Measurements from ENCODE around the gene BMPER. TPM values are rescaled to one million over a fixed set of nuclear protein-coding genes. Genes with fewer than 3 reads are reported as not detected.

Gene BMPER
- polyA plus RNA-seq, 1 of the 3 experiments (the other 2 are of a cell fraction): 20.0 TPM

DNA sequence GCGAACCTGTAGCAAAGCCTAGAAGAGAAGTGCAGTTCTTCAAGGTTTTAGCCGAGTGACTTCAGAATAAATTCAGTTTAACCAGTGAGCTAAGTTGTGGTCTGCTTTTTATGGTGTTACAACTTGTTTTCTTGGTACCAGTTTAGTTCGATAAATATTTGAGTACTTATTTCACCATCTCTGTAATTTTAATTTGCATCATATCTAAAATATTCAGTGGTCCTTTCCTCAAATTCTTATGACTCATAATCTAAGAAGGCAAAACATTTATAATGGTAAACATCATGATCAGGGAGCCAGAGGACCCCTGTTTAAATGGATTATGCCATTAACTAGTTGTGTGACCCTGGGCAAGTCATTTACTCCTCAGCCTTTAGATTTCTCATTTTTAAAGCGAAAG lies 4.1 kb upstream of the BMPER start:
- Histone ChIP-seq H3K9me3 (no peaks in the 10 kb centered on the region), H3K4me2 (no peak overlapping the region), H2AFZ (ENCODE audit: low read depth) (no peak overlapping the region), H3K9me2 (no peaks in the 10 kb centered on the region), H3F3A (replicated peaks; ENCODE audit: insufficient read depth) (peaks cover 9% of the 10 kb centered on the region), H3K27ac (ENCODE audit: low read depth in 2 of 2, low read length in 1 of 2) (no peak overlapping the region; a peak in 1 of 4 replicates), H3K79me2 (ENCODE audit: insufficient read depth) (peaks cover 3% of the 10 kb centered on the region; the same call in 1 of the 2 replicates), H3K27me3 (ENCODE audit: insufficient read depth) (no peaks in the 10 kb centered on the region), H3K4me3 (ENCODE audit: low read depth in 2 of 2, low read length in 1 of 2) (no peak overlapping the region), H4K20me1 (ENCODE audit: insufficient read depth) (no peaks in the 10 kb centered on the region), H3K9ac (no peak overlapping the region), H3K4me1 (ENCODE audit: control insufficient read depth in 1 of 2, insufficient read depth in 2 of 2, low read depth in 1 of 2, low read length in 1 of 2) (peaks cover 9 to 21% of the 10 kb centered on the region in 2 experiments; a peak in 3 of 4 replicates), H3K36me3 (replicated peaks in 1 of 2; ENCODE audit: control insufficient read depth in 1 of 2, insufficient read depth in 2 of 2, low read length in 1 of 2) (no peaks in the 10 kb centered on the region)
- no peak for DNase-seq
- CTCF ChIA-PET: interaction anchor here (0.8 to 1.7 kb wide), 4 partner anchors 31 to 716 kb away, joined by 3 to 7 read pairs (median 4); no protein-coding TSS in a partner anchor
- 59% methylated on average over 4 of the region's 4 CpGs for WGBS (ENCODE audit: low lambda C conversion rate)
- POLR2A ChIA-PET: no interaction called here
- TF ChIP-seq FOXM1 (IDR thresholded peaks at IDR 0.05; ENCODE audit: low read depth) (no peak), ELF1 (IDR thresholded peaks at IDR 0.05) (no peak), MXI1 (IDR thresholded peaks at IDR 0.05; ENCODE audit: low read depth, low read length) (no peak), YY1 (IDR thresholded peaks at IDR 0.05; ENCODE audit: low read depth) (no peak), GATA2 (CRISPR knock-in tag; IDR thresholded peaks at IDR 0.05) (no peak), JUND (IDR thresholded peaks at IDR 0.05) (peak; percentile 29; the same call in 1 of the 2 replicates), GABPA (IDR thresholded peaks at IDR 0.05; ENCODE audit: low read depth) (no peak), RCOR1 (IDR thresholded peaks at IDR 0.05; ENCODE audit: low read length) (no peak), POLR2AphosphoS5 (IDR thresholded peaks at IDR 0.05; ENCODE audit: low read depth, low read length) (no peak), FOSL2 (IDR thresholded peaks at IDR 0.05; ENCODE audit: borderline replicate concordance, low read depth) (peak; percentile 54), MEF2A (IDR thresholded peaks at IDR 0.05; ENCODE audit: borderline replicate concordance, low read depth) (no peak), NFIC (IDR thresholded peaks at IDR 0.05; ENCODE audit: borderline replicate concordance) (no peak), EP300 (IDR thresholded peaks at IDR 0.05; ENCODE audit: borderline replicate concordance in 1 of 2, low read depth in 1 of 2, low read length in 1 of 2) (no peak), RFX5 (IDR thresholded peaks at IDR 0.05; ENCODE audit: low read length) (no peak), TCF12 (IDR thresholded peaks at IDR 0.05) (peak; percentile 11; the same call in 1 of the 2 replicates), SIN3A (IDR thresholded peaks at IDR 0.05; ENCODE audit: borderline replicate concordance, low read depth, low read length) (no peak), TEAD4 (IDR thresholded peaks at IDR 0.05; ENCODE audit: borderline replicate concordance, insufficient read depth) (0 out of 2 replicates have a peak, but pooled peaks have one; percentile 29), TAF1 (IDR thresholded peaks at IDR 0.05; ENCODE audit: borderline replicate concordance, low read depth, low read length) (no peak), SMC3 (IDR thresholded peaks at IDR 0.05; ENCODE audit: low read depth, low read length) (no peak), FOXJ3 (CRISPR knock-in tag; IDR thresholded peaks at IDR 0.05) (no peak), NRF1 (IDR thresholded peaks at IDR 0.05; ENCODE audit: low read depth, low read length) (no peak)
- TF ChIP-seq, protein P1, sequence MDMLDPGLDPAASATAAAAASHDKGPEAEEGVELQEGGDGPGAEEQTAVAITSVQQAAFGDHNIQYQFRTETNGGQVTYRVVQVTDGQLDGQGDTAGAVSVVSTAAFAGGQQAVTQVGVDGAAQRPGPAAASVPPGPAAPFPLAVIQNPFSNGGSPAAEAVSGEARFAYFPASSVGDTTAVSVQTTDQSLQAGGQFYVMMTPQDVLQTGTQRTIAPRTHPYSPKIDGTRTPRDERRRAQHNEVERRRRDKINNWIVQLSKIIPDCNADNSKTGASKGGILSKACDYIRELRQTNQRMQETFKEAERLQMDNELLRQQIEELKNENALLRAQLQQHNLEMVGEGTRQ (IDR thresholded peaks at IDR 0.05; ENCODE audit: borderline replicate concordance, low read depth, low read length): no peak
- TF ChIP-seq, protein P2, sequence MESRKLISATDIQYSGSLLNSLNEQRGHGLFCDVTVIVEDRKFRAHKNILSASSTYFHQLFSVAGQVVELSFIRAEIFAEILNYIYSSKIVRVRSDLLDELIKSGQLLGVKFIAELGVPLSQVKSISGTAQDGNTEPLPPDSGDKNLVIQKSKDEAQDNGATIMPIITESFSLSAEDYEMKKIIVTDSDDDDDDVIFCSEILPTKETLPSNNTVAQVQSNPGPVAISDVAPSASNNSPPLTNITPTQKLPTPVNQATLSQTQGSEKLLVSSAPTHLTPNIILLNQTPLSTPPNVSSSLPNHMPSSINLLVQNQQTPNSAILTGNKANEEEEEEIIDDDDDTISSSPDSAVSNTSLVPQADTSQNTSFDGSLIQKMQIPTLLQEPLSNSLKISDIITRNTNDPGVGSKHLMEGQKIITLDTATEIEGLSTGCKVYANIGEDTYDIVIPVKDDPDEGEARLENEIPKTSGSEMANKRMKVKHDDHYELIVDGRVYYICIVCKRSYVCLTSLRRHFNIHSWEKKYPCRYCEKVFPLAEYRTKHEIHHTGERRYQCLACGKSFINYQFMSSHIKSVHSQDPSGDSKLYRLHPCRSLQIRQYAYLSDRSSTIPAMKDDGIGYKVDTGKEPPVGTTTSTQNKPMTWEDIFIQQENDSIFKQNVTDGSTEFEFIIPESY (IDR thresholded peaks at IDR 0.05; ENCODE audit: borderline replicate concordance, low read depth): no peak
- TF ChIP-seq, protein P3, sequence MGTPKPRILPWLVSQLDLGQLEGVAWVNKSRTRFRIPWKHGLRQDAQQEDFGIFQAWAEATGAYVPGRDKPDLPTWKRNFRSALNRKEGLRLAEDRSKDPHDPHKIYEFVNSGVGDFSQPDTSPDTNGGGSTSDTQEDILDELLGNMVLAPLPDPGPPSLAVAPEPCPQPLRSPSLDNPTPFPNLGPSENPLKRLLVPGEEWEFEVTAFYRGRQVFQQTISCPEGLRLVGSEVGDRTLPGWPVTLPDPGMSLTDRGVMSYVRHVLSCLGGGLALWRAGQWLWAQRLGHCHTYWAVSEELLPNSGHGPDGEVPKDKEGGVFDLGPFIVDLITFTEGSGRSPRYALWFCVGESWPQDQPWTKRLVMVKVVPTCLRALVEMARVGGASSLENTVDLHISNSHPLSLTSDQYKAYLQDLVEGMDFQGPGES (IDR thresholded peaks at IDR 0.05; ENCODE audit: low read depth, low read length): no peak
- TF ChIP-seq, protein P4, sequence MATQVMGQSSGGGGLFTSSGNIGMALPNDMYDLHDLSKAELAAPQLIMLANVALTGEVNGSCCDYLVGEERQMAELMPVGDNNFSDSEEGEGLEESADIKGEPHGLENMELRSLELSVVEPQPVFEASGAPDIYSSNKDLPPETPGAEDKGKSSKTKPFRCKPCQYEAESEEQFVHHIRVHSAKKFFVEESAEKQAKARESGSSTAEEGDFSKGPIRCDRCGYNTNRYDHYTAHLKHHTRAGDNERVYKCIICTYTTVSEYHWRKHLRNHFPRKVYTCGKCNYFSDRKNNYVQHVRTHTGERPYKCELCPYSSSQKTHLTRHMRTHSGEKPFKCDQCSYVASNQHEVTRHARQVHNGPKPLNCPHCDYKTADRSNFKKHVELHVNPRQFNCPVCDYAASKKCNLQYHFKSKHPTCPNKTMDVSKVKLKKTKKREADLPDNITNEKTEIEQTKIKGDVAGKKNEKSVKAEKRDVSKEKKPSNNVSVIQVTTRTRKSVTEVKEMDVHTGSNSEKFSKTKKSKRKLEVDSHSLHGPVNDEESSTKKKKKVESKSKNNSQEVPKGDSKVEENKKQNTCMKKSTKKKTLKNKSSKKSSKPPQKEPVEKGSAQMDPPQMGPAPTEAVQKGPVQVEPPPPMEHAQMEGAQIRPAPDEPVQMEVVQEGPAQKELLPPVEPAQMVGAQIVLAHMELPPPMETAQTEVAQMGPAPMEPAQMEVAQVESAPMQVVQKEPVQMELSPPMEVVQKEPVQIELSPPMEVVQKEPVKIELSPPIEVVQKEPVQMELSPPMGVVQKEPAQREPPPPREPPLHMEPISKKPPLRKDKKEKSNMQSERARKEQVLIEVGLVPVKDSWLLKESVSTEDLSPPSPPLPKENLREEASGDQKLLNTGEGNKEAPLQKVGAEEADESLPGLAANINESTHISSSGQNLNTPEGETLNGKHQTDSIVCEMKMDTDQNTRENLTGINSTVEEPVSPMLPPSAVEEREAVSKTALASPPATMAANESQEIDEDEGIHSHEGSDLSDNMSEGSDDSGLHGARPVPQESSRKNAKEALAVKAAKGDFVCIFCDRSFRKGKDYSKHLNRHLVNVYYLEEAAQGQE (IDR thresholded peaks at IDR 0.05; ENCODE audit: low read depth, low read length): no peak
- TF ChIP-seq, protein P5, sequence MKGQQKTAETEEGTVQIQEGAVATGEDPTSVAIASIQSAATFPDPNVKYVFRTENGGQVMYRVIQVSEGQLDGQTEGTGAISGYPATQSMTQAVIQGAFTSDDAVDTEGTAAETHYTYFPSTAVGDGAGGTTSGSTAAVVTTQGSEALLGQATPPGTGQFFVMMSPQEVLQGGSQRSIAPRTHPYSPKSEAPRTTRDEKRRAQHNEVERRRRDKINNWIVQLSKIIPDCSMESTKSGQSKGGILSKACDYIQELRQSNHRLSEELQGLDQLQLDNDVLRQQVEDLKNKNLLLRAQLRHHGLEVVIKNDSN (IDR thresholded peaks at IDR 0.05; ENCODE audit: borderline replicate concordance, low read depth): no peak
